Small intestine (tissue), 7 donors: ENCODE results near the gene VPS37D. TPM values are rescaled to one million over a fixed set of nuclear protein-coding genes. Genes with fewer than 3 reads are reported as not detected.
"Not testable (repeated sequence)": the region's sequence is repeated elsewhere in the genome, so short reads cannot be mapped to it uniquely, and the experiment has no call there.

ENCODE experiments used
- DNase-seq, 2 donors: peaks; one replicate each; pipeline versions ENCODE4 v3.0.0 to v3.0.0-alpha.2; 2013
- FAIRE-seq: peaks from 2 replicates; lab custom pipeline; 2012; peaks lifted over from hg19 to GRCh38; lab: Jason Lieb, UNC
- H3K27ac ChIP-seq, 3 donors: one replicate each; pipeline ENCODE4 v1.5.1; 2013; ENCODE audit warnings: low read length in 2 of 3, mild to moderate bottlenecking in 2 of 3, control low read depth in 1 of 3, inconsistent platforms in 1 of 3, low read depth in 1 of 3, moderate library complexity in 1 of 3
- H3K27me3 ChIP-seq, 3 donors: one replicate each; pipeline ENCODE4 v1.6.1; 2013; ENCODE audit warnings: low read length in 3 of 3, inconsistent platforms in 1 of 3; ENCODE audit not compliant: control insufficient read depth in 3 of 3, insufficient read depth in 3 of 3
- H3K36me3 ChIP-seq, 3 donors: one replicate each; pipeline ENCODE4 v1.6.1; 2013; ENCODE audit warnings: low read length in 3 of 3, inconsistent platforms in 1 of 3, low read depth in 1 of 3, mild to moderate bottlenecking in 1 of 3, moderate library complexity in 1 of 3; ENCODE audit not compliant: control insufficient read depth in 3 of 3, insufficient read depth in 2 of 3
- H3K4me1 ChIP-seq, 3 donors: one replicate each; pipeline ENCODE4 v1.6.1; 2013; ENCODE audit warnings: low read length in 2 of 3, inconsistent platforms in 1 of 3, low read depth in 1 of 3, mild to moderate bottlenecking in 1 of 3, moderate library complexity in 1 of 3; ENCODE audit not compliant: control insufficient read depth in 3 of 3, insufficient read depth in 2 of 3
- H3K4me3 ChIP-seq, 3 donors: one replicate each; pipeline ENCODE4 v1.5.1; 2013; ENCODE audit warnings: low read length in 3 of 3, control low read depth in 1 of 3, inconsistent platforms in 1 of 3, low read depth in 1 of 3, mild to moderate bottlenecking in 1 of 3, moderate library complexity in 1 of 3
- H3K9me3 ChIP-seq, 2 donors: one replicate each; pipeline ENCODE4 v1.6.1; 2013; ENCODE audit warnings: low read depth in 1 of 2, low read length in 1 of 2; ENCODE audit not compliant: control insufficient read depth in 2 of 2, insufficient read depth in 1 of 2
- WGBS, 3 donors: extraction: QIAGEN DNeasy Blood & Tissue Kit; methylation state at CpG; one replicate each; pipeline ENCODE4 v1.1.7; 2013; 5-methylcytosine and 5-hydroxymethylcytosine counted together
- polyA plus RNA-seq, 4 donors: library from polyadenylated mRNA; stranded (reverse) in 3 of 4; unstranded in 1 of 4; fragments of 200-250 nt in 3 of 4; fragments of 120-200 nt in 1 of 4; gene quantifications; one replicate each; pipeline versions ENCODE4 v1.2.1 to v1.2.3, GENCODE V29; 2013
- donor health status: healthy with polysubstance abuse.
- donor health status: control.
- donor health status: control.
- donor health status: Bipolar disorder and iron deficiency.
- donor health status: healthy.

The VPS37D gene
- polyA plus RNA-seq, 4 donors: 2.6 to 4.2 (median 3.2) TPM

DNA sequence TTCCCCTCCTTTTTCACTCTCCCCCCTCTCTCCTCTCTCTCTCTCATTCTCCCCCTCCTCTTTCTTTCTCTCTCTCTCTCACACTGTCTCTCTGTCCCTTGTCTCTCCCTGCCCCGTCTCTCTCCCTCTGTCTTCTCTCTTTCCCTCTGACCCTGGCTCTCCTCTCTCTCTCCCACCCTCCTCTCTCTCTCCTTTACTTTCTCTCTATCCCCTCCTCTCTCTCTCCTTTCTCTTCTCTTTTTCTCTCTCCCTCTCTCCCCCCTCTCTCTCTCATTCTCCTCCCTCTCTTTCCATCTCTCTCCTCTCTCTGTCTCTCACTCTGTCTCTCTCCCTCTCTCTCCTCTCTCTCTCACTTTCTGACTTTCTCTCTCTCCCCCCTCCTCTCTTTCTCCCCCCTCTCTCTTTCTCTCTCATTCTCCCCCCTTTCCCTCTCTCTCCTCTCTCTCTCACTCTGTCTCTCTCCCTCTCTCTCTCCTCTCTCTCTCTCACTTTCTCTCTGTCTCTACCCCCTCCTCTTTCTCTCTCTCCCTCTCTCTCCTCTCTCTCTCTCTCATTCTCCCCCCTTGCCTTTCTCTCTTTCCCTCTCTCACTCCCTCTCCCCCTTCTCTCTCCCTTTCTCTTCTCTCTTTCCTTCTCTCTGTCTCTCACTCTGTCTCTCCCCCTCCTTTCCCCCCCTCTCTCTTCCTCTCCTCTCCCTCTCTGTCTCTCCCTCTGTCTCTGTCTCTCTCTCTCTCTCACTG, 18.9 kb upstream of the VPS37D start:
- 21 to 46% (median 45%) methylated on average over 1 of the region's 1 CpG for WGBS, 3 donors
- peak overlapping the region in 2 of 3 donors; percentile 48 to 73 for H3K27ac ChIP-seq
- H3K4me1 ChIP-seq: peaks cover 0 to 23% (median 3%) of the 10 kb centered on the region in 3 donors
- H3K4me3 ChIP-seq: peak overlapping the region in 1 of 3 donors; percentile 36
- peaks cover 0 to 12% (median 0%) of the 10 kb centered on the region in 3 donors for H3K36me3 ChIP-seq
- no peaks in the 10 kb centered on the region for H3K9me3 ChIP-seq
- no peak for DNase-seq
- no peak for FAIRE-seq
- peaks cover 0 to 9% (median 7%) of the 10 kb centered on the region in 3 donors for H3K27me3 ChIP-seq

DNA sequence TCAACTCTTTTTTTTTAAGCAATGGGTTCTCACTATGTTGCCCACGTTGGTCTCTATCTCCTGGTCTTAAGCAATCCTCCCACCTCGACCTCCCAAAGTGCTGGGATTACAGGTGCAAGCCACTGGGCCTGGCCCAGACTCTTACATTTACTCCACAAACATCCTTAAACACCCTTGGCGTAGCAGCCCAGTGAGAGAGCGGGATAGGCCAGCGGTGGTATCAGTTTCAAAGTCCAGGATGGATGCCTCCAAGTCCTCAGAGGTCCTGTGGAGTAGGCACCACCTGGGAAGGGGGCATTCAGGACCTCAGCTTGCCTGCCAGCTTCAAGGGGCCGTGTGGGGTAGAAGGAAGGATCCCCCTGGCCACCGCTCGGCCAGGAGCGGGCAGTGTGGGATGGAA, 18.1 kb upstream of the VPS37D start:
- 33 to 41% (median 33%) methylated on average over 9 of the region's 9 CpGs for WGBS, 3 donors
- no peak overlapping the region for H3K4me3 ChIP-seq
- H3K9me3 ChIP-seq: no peaks in the 10 kb centered on the region
- H3K27me3 ChIP-seq: peaks cover 0 to 9% (median 7%) of the 10 kb centered on the region in 3 donors
- FAIRE-seq (no peak), DNase-seq (peak; percentile 51 to 63)
- peaks cover 0 to 4% (median 0%) of the 10 kb centered on the region in 3 donors for H3K36me3 ChIP-seq
- H3K27ac ChIP-seq: no peak overlapping the region
- peaks cover 0 to 23% (median 3%) of the 10 kb centered on the region in 3 donors for H3K4me1 ChIP-seq

DNA sequence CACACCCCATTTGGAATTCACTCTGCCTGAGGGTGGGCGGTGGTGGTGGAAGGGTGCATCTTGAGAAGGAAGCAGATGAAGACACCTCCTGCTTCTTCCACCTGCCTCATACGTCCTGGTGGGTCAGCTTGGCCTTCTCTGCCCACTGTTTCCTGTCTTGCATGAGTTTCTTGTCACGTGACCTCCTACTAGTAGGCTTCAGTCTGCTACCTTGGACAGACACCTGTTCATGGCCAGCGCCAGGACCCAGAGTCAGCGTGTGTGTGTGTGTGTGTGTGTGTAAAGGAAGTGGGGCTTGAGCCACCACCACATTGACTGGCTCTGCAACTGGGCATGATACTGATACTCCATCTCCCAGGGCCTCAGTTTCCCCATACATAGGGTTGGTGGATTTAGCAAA, 17.1 kb upstream of the VPS37D start:
- peaks cover 0 to 9% (median 7%) of the 10 kb centered on the region in 3 donors for H3K27me3 ChIP-seq
- 66 to 74% (median 66%) methylated on average over 5 of the region's 5 CpGs for WGBS, 3 donors
- no peaks in the 10 kb centered on the region for H3K9me3 ChIP-seq
- peaks cover 0 to 22% (median 3%) of the 10 kb centered on the region in 3 donors for H3K4me1 ChIP-seq
- FAIRE-seq (no peak), DNase-seq (no peak)
- H3K36me3 ChIP-seq: peaks cover 0 to 2% (median 0%) of the 10 kb centered on the region in 3 donors
- H3K27ac ChIP-seq: no peak overlapping the region
- H3K4me3 ChIP-seq: no peak overlapping the region

DNA sequence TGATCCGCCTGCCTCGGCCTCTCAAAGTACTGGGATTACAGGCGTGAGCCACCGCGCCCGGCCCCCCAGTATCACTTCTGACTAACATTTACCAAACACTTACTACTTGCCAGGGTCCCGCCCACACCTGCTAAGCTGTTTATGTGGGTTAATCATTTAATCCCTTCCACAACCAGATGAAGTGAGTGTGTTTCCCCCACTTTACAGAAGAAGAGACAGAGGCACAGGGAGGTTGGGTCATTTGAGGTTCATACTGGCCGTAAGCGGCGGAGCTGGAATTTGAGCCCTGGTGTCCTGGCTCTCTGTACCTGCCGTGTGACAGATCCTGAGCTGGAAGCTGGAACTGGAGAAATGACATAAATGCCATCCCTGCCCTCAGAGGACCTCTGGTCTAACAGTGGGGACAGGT, 15.1 kb upstream of the VPS37D start:
- no peaks in the 10 kb centered on the region for H3K36me3 ChIP-seq
- H3K9me3 ChIP-seq: no peaks in the 10 kb centered on the region
- FAIRE-seq: no peak
- peaks cover 0 to 4% (median 3%) of the 10 kb centered on the region in 3 donors for H3K27me3 ChIP-seq
- peak; percentile 60 to 71 for DNase-seq
- peaks cover 0 to 17% (median 3%) of the 10 kb centered on the region in 3 donors for H3K4me1 ChIP-seq
- WGBS, 3 donors: 27 to 52% (median 50%) methylated on average over 11 of the region's 11 CpGs
- no peak overlapping the region for H3K4me3 ChIP-seq
- H3K27ac ChIP-seq: no peak overlapping the region

DNA sequence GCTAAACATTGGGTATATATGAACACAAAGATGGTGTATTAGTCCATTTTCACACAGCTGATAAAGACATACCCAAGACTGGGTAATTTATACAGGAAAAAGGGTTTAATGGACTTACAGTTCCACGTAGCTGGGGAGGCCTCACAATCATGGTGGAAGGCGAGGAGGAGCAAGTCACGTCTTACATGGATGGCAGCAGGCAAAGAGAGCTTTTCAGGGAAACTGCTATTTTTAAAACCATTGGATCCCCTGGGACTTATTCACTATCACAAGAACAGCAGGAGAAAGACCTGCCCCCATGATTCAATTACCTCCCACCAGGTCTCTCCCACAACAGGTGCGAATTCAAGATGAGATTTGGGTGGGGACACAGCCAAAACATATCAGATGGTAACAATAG, 12.3 kb upstream of the VPS37D start:
- not testable (repeated sequence) for H3K4me1 ChIP-seq, H3K4me3 ChIP-seq, FAIRE-seq, H3K27me3 ChIP-seq, H3K36me3 ChIP-seq, H3K9me3 ChIP-seq, DNase-seq, H3K27ac ChIP-seq
- 83 to 96% (median 93%) methylated on average over 4 of the region's 4 CpGs for WGBS, 3 donors

DNA sequence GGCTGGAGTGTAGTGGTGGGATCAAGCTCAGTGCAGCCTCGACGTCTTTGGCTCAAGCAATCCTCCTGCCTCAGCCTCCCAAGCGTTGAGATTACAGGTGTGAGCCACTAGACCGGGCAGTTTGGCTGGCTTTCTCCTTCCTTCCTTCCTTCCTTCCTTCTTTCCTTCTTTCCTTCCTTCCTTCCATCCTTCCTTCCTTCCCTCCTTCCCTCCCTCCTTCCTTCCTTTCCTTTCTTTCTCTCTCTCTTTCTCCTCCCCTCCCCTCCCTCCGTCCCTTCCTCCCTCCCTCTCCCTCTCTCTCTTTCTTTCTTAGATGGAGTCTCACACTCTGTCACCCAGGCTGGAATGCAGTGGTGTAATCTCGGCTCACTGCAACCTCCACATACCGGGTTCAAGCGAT, 7.6 kb upstream of the VPS37D start:
- WGBS, 3 donors: 53 to 66% (median 56%) methylated on average over 8 of the region's 8 CpGs
- Histone ChIP-seq H3K36me3 (no peaks in the 10 kb centered on the region), H3K9me3 (peaks cover 0 to 5% of the 10 kb centered on the region in 2 donors), H3K27me3 (peaks cover 0 to 5% (median 0%) of the 10 kb centered on the region in 3 donors), H3K4me1 (no peaks in the 10 kb centered on the region), H3K27ac (no peak overlapping the region), H3K4me3 (no peak overlapping the region)
- FAIRE-seq (no peak), DNase-seq (no peak)

DNA sequence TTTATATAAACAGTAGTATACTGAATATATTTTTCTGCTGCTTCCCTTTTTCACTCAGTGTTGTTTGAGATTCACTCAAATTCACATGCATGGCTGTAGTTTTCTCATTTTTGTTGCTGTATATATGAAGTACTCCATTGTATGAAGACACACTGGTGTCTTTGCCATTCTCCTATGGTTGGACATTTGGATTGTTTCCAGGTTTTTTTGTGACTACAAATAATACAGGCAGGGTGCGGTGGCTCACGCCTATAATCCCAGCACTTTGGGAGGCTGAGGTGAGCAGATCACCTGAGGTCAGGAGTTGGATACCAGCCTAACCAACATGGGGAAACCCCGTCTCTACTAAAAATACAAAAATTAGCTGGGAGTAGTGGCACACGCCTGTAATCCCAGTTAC, 7.0 kb upstream of the VPS37D start:
- WGBS, 3 donors: 9 to 51% (median 35%) methylated on average over 4 of the region's 4 CpGs
- not testable (repeated sequence) for H3K27me3 ChIP-seq, H3K4me3 ChIP-seq, FAIRE-seq, H3K4me1 ChIP-seq, DNase-seq, H3K9me3 ChIP-seq, H3K27ac ChIP-seq, H3K36me3 ChIP-seq

DNA sequence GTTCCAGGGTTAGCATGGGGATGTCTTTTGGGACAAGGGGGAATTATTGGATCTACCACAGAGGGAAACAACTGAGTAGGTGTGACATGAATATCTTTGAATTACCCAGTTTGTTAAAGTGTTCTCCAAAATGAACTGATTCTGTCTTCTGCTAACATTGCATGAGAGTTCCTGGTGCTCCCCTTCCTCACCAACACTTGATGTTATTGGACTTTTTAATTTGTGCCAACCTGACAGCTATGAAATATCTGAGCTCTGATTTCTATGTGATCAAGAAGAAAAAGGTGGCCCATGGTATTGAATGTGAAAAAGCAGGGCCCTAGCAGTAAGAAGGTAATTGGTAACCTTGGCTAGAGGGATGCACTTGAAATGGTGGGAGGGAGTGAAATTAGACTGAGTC, 4.6 kb upstream of the VPS37D start:
- Histone ChIP-seq H3K27ac (no peak overlapping the region), H3K4me3 (no peak overlapping the region), H3K9me3 (peaks cover 0 to 5% of the 10 kb centered on the region in 2 donors), H3K27me3 (peaks cover 0 to 5% (median 0%) of the 10 kb centered on the region in 3 donors), H3K4me1 (peaks cover 0 to 10% (median 4%) of the 10 kb centered on the region in 3 donors), H3K36me3 (no peaks in the 10 kb centered on the region)
- FAIRE-seq (no peak), DNase-seq (no peak)
